H9 (cell line): ENCODE measurements around the gene MAP2K1. TPM values are rescaled to one million over a fixed set of nuclear protein-coding genes. Genes with fewer than 3 reads are reported as not detected.

Experiments
- DNase-seq: peaks from one replicate; pipeline ENCODE4 v3.0.0-alpha.2; 2017
- H2AFZ ChIP-seq: one replicate; pipeline ENCODE4 v1.6.1; 2013; ENCODE audit warnings: mild to moderate bottlenecking, low read length, control low read depth, moderate library complexity
- H2AK5ac ChIP-seq: 2 replicates; pipeline ENCODE4 v1.6.1; 2013; ENCODE audit warnings: low read length, control low read depth, mixed read lengths; ENCODE audit not compliant: insufficient read length
- H2BK120ac ChIP-seq: one replicate; pipeline ENCODE4 v1.6.1; 2013; ENCODE audit warnings: low read depth, mild to moderate bottlenecking, low read length, control low read depth, inconsistent platforms; ENCODE audit not compliant: poor library complexity, severe bottlenecking
- H2BK12ac ChIP-seq: 2 replicates; pipeline ENCODE4 v1.6.1; 2013; ENCODE audit warnings: low read length, control low read depth, mixed read lengths, low read depth; ENCODE audit not compliant: insufficient read length
- H2BK15ac ChIP-seq: 2 replicates; pipeline ENCODE4 v1.6.1; 2013; ENCODE audit warnings: low read depth, low read length, control low read depth
- H2BK20ac ChIP-seq: one replicate; pipeline ENCODE4 v1.6.1; 2013; ENCODE audit warnings: low read depth, mild to moderate bottlenecking, low read length, control low read depth, inconsistent platforms; ENCODE audit not compliant: poor library complexity, severe bottlenecking
- H2BK5ac ChIP-seq: 2 replicates; pipeline ENCODE4 v1.6.1; 2013; ENCODE audit warnings: low read length, control low read depth, mixed read lengths; ENCODE audit not compliant: insufficient read length
- H3K14ac ChIP-seq: 2 replicates; pipeline ENCODE4 v1.6.1; 2013; ENCODE audit warnings: low read length, control low read depth; ENCODE audit not compliant: insufficient read depth
- H3K18ac ChIP-seq: 2 replicates; pipeline ENCODE4 v1.6.1; 2013; ENCODE audit warnings: low read depth, mild to moderate bottlenecking, mixed read lengths, low read length, control low read depth; ENCODE audit not compliant: insufficient read length
- H3K23ac ChIP-seq: 2 replicates; pipeline ENCODE4 v1.6.1; 2013; ENCODE audit warnings: low read length, control low read depth, mixed read lengths, low read depth; ENCODE audit not compliant: insufficient read length
- H3K23me2 ChIP-seq: 2 replicates; pipeline ENCODE4 v1.6.1; 2013; ENCODE audit warnings: low read depth, mild to moderate bottlenecking, mixed read lengths, low read length, control low read depth; ENCODE audit not compliant: insufficient read length, poor library complexity, severe bottlenecking
- H3K27ac ChIP-seq: 2 replicates; pipeline ENCODE4 v1.5.1; 2013; ENCODE audit warnings: low read length, control low read depth, mixed read lengths, low read depth; ENCODE audit not compliant: insufficient read length
- H3K27me3 ChIP-seq: 2 replicates; pipeline ENCODE4 v1.6.1; 2013; ENCODE audit warnings: low read length, control low read depth, inconsistent platforms; ENCODE audit not compliant: insufficient read depth
- H3K4ac ChIP-seq: 2 replicates; pipeline ENCODE4 v1.6.1; 2013; ENCODE audit warnings: low read depth, mild to moderate bottlenecking, control low read depth, inconsistent platforms, low read length, moderate library complexity
- H3K4me1 ChIP-seq: 2 replicates; pipeline ENCODE4 v1.6.1; 2013; ENCODE audit warnings: low read length, control low read depth, inconsistent platforms; ENCODE audit not compliant: insufficient read depth
- H3K4me2 ChIP-seq: 2 replicates; pipeline ENCODE4 v1.6.1; 2013; ENCODE audit warnings: low read length, control low read depth, mixed read lengths; ENCODE audit not compliant: insufficient read length, insufficient read depth
- H3K56ac ChIP-seq: 2 replicates; pipeline ENCODE4 v1.6.1; 2013; ENCODE audit warnings: low read depth, mild to moderate bottlenecking, mixed read lengths, low read length, control low read depth; ENCODE audit not compliant: insufficient read length
- H3K79me1 ChIP-seq: 2 replicates; pipeline ENCODE4 v1.6.1; 2013; ENCODE audit warnings: low read depth, mild to moderate bottlenecking, moderate library complexity, low read length, control low read depth, inconsistent platforms; ENCODE audit not compliant: insufficient read depth, poor library complexity, severe bottlenecking
- H3K79me2 ChIP-seq: 2 replicates; pipeline ENCODE4 v1.6.1; 2013; ENCODE audit warnings: low read length, control low read depth, inconsistent platforms; ENCODE audit not compliant: insufficient read depth
- H3K9ac ChIP-seq: 2 replicates; pipeline ENCODE4 v1.6.1; 2013; ENCODE audit warnings: low read length, control low read depth, mixed read lengths; ENCODE audit not compliant: insufficient read length; ENCODE audit errors: extremely low read depth
- H3K9me3 ChIP-seq: one replicate; pipeline ENCODE4 v1.6.1; 2013; ENCODE audit warnings: low read depth, low read length, inconsistent platforms; ENCODE audit not compliant: control insufficient read depth
- H3T11ph ChIP-seq: one replicate; pipeline ENCODE4 v1.6.1; 2013; ENCODE audit warnings: mild to moderate bottlenecking, low read length, control low read depth, inconsistent platforms
- H4K20me1 ChIP-seq: one replicate; pipeline ENCODE4 v1.6.1; 2013; ENCODE audit not compliant: control insufficient read depth, insufficient read length, insufficient read depth
- H4K5ac ChIP-seq: 2 replicates; pipeline ENCODE4 v1.6.1; 2013; ENCODE audit warnings: low read depth, mild to moderate bottlenecking, mixed read lengths, low read length, control low read depth; ENCODE audit not compliant: insufficient read length
- H4K8ac ChIP-seq: replicated peaks from 2 replicates; pipeline ENCODE4 v1.6.1; 2013; ENCODE audit warnings: low read length, control low read depth, mixed read lengths, low read depth; ENCODE audit not compliant: insufficient read length
- H4K91ac ChIP-seq: 2 replicates; pipeline ENCODE4 v1.6.1; 2013; ENCODE audit warnings: low read depth, mild to moderate bottlenecking, moderate library complexity, mixed read lengths, low read length, control low read depth; ENCODE audit not compliant: insufficient read length
- H3K27ac Mint-ChIP-seq, 3 experiments: 2 replicates in 2 of 3; 3 replicates in 1 of 3; pipeline ENCODE4 v1.8.0; 2020 to 2021; ENCODE audit warnings: mixed read lengths in 3 of 3, mild to moderate bottlenecking in 1 of 3, moderate library complexity in 1 of 3
- H3K27me3 Mint-ChIP-seq: 2 replicates; pipeline ENCODE4 v1.8.0; 2021; ENCODE audit warnings: low read depth, mild to moderate bottlenecking, moderate library complexity, mixed read lengths
- H3K36me3 Mint-ChIP-seq, 3 experiments: 2 replicates in 2 of 3; 3 replicates in 1 of 3; pipeline ENCODE4 v1.8.0; 2020 to 2021; ENCODE audit warnings: low read depth in 3 of 3, mixed read lengths in 3 of 3; ENCODE audit not compliant: insufficient read depth in 1 of 3
- H3K4me1 Mint-ChIP-seq, 2 experiments: 2 replicates each; pipeline ENCODE4 v1.8.0; 2020; ENCODE audit warnings: mixed read lengths in 2 of 2
- H3K4me3 Mint-ChIP-seq, 2 experiments: 2 replicates in 1 of 2; 3 replicates in 1 of 2; pipeline ENCODE4 v1.8.0; 2020 to 2021; ENCODE audit warnings: mild to moderate bottlenecking in 2 of 2, mixed read lengths in 2 of 2, moderate library complexity in 1 of 2
- H3K9me3 Mint-ChIP-seq, 2 experiments: 2 replicates in 1 of 2; 3 replicates in 1 of 2; pipeline ENCODE4 v1.8.0; 2020; ENCODE audit warnings: mild to moderate bottlenecking in 2 of 2, mixed read lengths in 2 of 2, moderate library complexity in 1 of 2
- CTCF ChIP-seq: fragments of 200-600 bp; sonication (generic); conservative IDR thresholded peaks from 3 replicates; pipeline ENCODE4 v1.8.0; 2021; ENCODE audit warnings: antibody characterized with exemption, mild to moderate bottlenecking
- WGBS: extraction: QIAGEN DNeasy Blood & Tissue Kit; methylation state at CpG from one replicate; pipeline ENCODE4 v1.1.7; 2013; ENCODE audit warnings: missing lambda C conversion rate, low lambda C conversion rate, mixed read lengths; ENCODE audit not compliant: insufficient read length; ENCODE audit errors: extremely low coverage; 5-methylcytosine and 5-hydroxymethylcytosine counted together
- total RNA-seq: library from RNA; stranded (reverse); gene quantifications from 2 replicates; pipeline ENCODE4 v1.2.1, GENCODE V29; 2021

Gene MAP2K1
- total RNA-seq, 1 experiment from 2014 or later: 50.8 TPM

- Histone ChIP-seq H3K4ac (no peak overlapping the region), H4K8ac (no peak overlapping the region), H2BK5ac (no peak overlapping the region), H2AFZ (no peak overlapping the region), H2BK15ac (no peak overlapping the region), H2BK12ac (no peak overlapping the region), H2BK20ac (no peak overlapping the region), H4K91ac (no peak overlapping the region), H3K27ac (peak overlapping the region; percentile 81), H3K23me2 (no peaks in the 10 kb centered on the region), H3K27me3 (no peaks in the 10 kb centered on the region), H3K9ac (no peak overlapping the region), H2BK120ac (no peak overlapping the region), H3K23ac (no peak overlapping the region), H4K5ac (no peak overlapping the region), H3K4me1 (peaks cover 16% of the 10 kb centered on the region; the same call in 1 of the 2 replicates), H4K20me1 (no peaks in the 10 kb centered on the region), H3K79me1 (peaks cover 3% of the 10 kb centered on the region), H3K14ac (no peak overlapping the region), H3T11ph (no peak overlapping the region), H2AK5ac (no peak overlapping the region), H3K56ac (no peak overlapping the region), H3K79me2 (peaks cover 17% of the 10 kb centered on the region; the same call in 1 of the 2 replicates), H3K18ac (no peak overlapping the region), H3K9me3 (no peaks in the 10 kb centered on the region), H3K4me2 (no peak overlapping the region)
- H3K9me3 Mint-ChIP-seq: no peaks in the 10 kb centered on the region
- no peaks in the 10 kb centered on the region for H3K27me3 Mint-ChIP-seq
- WGBS: no CpG with 5 or more reads among the region's 5 CpGs
- H3K4me1 Mint-ChIP-seq: peaks cover 51 to 66% of the 10 kb centered on the region in 2 experiments
- H3K4me3 Mint-ChIP-seq: no peak overlapping the region
- H3K27ac Mint-ChIP-seq: peak overlapping the region; percentile 72 to 95 (median 94); a peak in 6 of 7 replicates
- DNase-seq: no peak
- no peak for TF ChIP-seq CTCF
- peaks cover 5 to 9% (median 6%) of the 10 kb centered on the region in 3 experiments; a peak in 5 of 7 replicates for H3K36me3 Mint-ChIP-seq
Observed at GRCh38 chr15:66403323-66403722, 16.6 kb downstream of the MAP2K1 start.
